SK-N-SH treated with all-trans-retinoic acid at 6 μM for 48 hours (cell line): ENCODE results near the gene HPS1.

Source experiments
- CSRNP3 ChIP-seq: fragments of 250-450 bp; sonication (Bioruptor Pico); IDR thresholded peaks from 2 replicates; pipeline ENCODE4 v1.5.1; 2021; ENCODE audit warnings: mild to moderate bottlenecking, moderate library complexity
- GLIS3 ChIP-seq: fragments of 250-450 bp; sonication (Bioruptor Pico); IDR thresholded peaks from 2 replicates; pipeline ENCODE4 v1.5.0; 2020; ENCODE audit warnings: mild to moderate bottlenecking, moderate library complexity
- ISL1 ChIP-seq: fragments of 250-450 bp; sonication (Bioruptor Pico); IDR thresholded peaks from 2 replicates; pipeline ENCODE4 v2.1.2; 2022; ENCODE audit warnings: mild to moderate bottlenecking, moderate library complexity
- PPARA ChIP-seq: fragments of 250-450 bp; sonication (Bioruptor Pico); IDR thresholded peaks from 2 replicates; pipeline ENCODE4 v1.5.0; 2020; ENCODE audit warnings: mild to moderate bottlenecking, borderline replicate concordance
- ZFP3 ChIP-seq: fragments of 250-450 bp; sonication (Bioruptor Pico); IDR thresholded peaks from 2 replicates; pipeline ENCODE4 v1.5.0; 2020; ENCODE audit warnings: mild to moderate bottlenecking, moderate library complexity
- ZFP30 ChIP-seq: fragments of 450-650 bp; formaldehyde crosslinking; IDR thresholded peaks from 2 replicates; pipeline ENCODE4 v1.5.0; 2022; ENCODE audit warnings: mild to moderate bottlenecking, moderate library complexity
- ZNF565 ChIP-seq: fragments of 450-650 bp; formaldehyde crosslinking; conservative IDR thresholded peaks from 2 replicates; pipeline ENCODE4 v1.5.0; 2020; ENCODE audit warnings: low read depth, mild to moderate bottlenecking, moderate library complexity
- ZNF8 ChIP-seq: fragments of 450-650 bp; formaldehyde crosslinking; IDR thresholded peaks from 2 replicates; pipeline ENCODE4 v1.5.0; 2020; ENCODE audit warnings: mild to moderate bottlenecking, moderate library complexity
- TF ChIP-seq, protein P1 (sequence below): fragments of 250-450 bp; sonication (Bioruptor Pico); IDR thresholded peaks from 2 replicates; pipeline ENCODE4 v1.5.1; 2020; ENCODE audit warnings: low read depth, mild to moderate bottlenecking, moderate library complexity

GRCh38 chr10:98368644-98369043 lies 78.1 kb downstream of the HPS1 start:
- TF ChIP-seq ZFP3 (CRISPR knock-in tag) = no peak
- no peak for TF ChIP-seq CSRNP3
- TF ChIP-seq PPARA (CRISPR knock-in tag) = no peak
- TF ChIP-seq, protein P1, sequence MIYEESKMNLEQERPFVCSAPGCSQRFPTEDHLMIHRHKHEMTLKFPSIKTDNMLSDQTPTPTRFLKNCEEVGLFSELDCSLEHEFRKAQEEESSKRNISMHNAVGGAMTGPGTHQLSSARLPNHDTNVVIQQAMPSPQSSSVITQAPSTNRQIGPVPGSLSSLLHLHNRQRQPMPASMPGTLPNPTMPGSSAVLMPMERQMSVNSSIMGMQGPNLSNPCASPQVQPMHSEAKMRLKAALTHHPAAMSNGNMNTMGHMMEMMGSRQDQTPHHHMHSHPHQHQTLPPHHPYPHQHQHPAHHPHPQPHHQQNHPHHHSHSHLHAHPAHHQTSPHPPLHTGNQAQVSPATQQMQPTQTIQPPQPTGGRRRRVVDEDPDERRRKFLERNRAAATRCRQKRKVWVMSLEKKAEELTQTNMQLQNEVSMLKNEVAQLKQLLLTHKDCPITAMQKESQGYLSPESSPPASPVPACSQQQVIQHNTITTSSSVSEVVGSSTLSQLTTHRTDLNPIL (CRISPR knock-in tag) = no peak
- TF ChIP-seq ZNF8 (CRISPR knock-in tag) = no peak
- TF ChIP-seq GLIS3 (CRISPR knock-in tag) = no peak
- no peak for TF ChIP-seq ZFP30 (CRISPR knock-in tag)
- no peak for TF ChIP-seq ZNF565 (CRISPR knock-in tag)
- no peak for TF ChIP-seq ISL1 (CRISPR knock-in tag)
